Activated T-helper 9 cell treated with anti-CD3 and anti-CD28 coated beads, Interleukin-2, amount 50 U/mL, for 16 hours (primary cell): ENCODE data around the gene HHIP.

Experiments
- DNase-seq: peaks from one replicate; pipeline ENCODE4 v3.0.0-alpha.2; 2020; ENCODE audit warnings: low read depth

The HHIP gene, protein sequence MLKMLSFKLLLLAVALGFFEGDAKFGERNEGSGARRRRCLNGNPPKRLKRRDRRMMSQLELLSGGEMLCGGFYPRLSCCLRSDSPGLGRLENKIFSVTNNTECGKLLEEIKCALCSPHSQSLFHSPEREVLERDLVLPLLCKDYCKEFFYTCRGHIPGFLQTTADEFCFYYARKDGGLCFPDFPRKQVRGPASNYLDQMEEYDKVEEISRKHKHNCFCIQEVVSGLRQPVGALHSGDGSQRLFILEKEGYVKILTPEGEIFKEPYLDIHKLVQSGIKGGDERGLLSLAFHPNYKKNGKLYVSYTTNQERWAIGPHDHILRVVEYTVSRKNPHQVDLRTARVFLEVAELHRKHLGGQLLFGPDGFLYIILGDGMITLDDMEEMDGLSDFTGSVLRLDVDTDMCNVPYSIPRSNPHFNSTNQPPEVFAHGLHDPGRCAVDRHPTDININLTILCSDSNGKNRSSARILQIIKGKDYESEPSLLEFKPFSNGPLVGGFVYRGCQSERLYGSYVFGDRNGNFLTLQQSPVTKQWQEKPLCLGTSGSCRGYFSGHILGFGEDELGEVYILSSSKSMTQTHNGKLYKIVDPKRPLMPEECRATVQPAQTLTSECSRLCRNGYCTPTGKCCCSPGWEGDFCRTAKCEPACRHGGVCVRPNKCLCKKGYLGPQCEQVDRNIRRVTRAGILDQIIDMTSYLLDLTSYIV

GRCh38 chr4:144645631-144646522, at the start of gene HHIP:
TSS of gene HHIP (plus strand) at chr4:144646156. CDS start at chr4:144646676, 520 bp downstream.
- no peak for DNase-seq

DNA sequence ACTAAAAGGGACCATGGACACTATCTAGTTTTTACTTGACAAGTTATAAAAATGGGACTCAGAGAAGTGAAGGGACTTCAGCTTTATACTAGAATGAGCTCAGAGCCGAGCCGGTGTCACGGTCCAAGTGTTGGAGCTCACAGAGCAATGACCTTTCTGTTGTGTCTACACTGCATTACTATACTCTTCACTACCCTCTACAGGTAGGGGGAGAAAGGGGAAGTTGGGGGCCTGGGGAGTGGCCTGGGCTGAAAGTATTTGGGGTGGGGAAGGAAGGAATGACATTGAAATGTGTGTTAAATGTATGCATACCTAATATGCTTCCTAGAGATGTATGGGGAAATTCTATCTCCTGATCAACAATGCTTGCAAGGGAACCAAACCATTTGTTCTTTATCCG, 48.8 kb upstream of the HHIP start:
- DNase-seq: no peak

DNA sequence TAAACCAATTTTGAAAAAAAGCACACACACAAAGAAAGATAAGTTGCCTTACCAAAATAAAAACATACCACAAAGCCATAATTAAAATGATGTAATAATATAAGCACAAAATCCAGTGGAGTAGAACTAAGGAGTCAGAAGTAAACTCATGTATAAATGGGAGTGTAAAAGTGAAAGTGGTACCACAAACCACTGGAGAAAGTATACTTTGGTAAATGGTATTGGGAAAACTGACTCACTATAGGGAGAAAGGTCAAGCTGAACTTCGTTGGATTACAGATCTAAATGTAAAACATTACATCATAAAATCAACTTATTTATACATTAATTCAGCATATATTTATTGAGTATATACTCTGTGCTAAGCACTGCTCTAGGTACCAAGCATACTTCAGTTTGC, 46.3 kb upstream of the HHIP start:
- DNase-seq: no peak

- DNase-seq: no peak
Measured at GRCh38 chr4:144611850-144612249, 34.1 kb upstream of the HHIP start.

DNA sequence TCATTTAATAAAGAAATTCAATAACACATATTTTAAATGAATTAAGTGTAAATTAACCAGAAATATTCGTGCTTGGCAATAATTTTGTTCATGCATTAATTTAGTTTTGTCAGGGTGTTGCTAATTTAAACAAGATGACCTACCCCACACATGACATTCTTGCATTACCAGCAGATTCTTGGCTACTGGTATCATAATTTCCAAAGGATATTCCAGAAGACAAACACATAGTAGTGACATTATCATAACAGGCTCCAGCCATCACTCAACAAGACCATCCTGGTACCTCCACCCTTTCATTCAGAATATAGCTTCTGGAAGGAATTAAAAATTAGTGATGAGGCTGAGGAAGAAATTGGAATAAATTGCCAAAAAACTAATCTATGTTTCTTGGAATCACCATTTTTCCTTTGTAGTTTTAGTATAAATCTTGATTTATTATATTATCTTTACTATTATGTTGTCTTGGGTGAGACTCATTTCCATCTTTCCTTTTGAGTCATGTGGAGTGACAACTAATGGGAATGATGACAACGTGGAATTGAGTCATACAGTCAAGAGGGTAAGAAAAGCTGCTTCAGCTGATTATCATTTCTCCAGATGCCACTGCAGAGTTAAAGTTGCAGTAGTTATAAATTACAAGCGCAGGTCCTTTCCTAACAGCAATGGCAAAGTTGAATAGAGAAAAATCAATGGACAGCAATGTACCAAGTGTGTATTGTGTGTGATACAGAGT, 30.9 kb upstream of the HHIP start:
- DNase-seq: no peak

- no peak for DNase-seq
Measured at GRCh38 chr4:144621681-144622080, 24.3 kb upstream of the HHIP start.

GRCh38 chr4:144627663-144628076, 18.3 kb upstream of the HHIP start:
- no peak for DNase-seq

GRCh38 chr4:144633215-144633614, 12.7 kb upstream of the HHIP start:
- no peak for DNase-seq

DNA sequence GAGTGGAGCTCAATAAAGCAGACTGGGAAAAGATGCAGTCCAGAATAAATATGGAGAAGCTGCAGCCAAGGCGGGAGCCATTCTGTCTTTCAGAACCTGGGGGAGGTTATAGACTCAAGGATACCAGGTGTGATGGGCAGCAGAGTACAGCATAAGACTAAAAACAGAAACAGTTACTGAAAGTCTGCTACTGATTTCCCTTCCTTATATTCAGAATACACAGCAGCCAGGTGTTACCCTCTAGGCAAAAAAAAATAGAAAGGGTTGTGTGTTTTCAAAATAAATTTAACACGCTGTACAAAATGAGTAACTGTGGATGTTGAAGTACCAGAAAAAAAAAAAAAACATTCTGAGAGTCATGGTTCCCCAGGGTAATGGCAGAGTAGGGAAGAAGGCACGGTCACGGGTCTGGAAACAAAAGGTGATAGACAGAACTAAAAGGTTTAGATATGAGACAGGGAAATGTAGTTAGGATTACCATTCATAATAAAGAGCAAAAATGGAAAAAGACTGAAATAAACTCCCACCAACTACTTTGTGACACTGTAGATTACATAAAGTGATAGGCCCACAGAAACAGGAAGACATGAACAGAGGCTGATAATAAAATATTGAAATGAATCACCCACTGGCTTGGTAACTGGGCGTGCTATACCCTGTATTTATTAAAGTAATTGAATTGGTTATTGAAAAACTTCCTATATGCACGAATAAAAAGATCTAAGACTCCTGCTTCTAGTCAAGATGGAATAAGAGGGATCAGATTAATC, 10.8 kb upstream of the HHIP start:
- no peak for DNase-seq

GRCh38 chr4:144644368-144645101, 1.4 kb upstream of the HHIP start:
- DNase-seq: no peak

GRCh38 chr4:144645102-144645630, 790 bp upstream of the HHIP start:
- DNase-seq: no peak

DNA sequence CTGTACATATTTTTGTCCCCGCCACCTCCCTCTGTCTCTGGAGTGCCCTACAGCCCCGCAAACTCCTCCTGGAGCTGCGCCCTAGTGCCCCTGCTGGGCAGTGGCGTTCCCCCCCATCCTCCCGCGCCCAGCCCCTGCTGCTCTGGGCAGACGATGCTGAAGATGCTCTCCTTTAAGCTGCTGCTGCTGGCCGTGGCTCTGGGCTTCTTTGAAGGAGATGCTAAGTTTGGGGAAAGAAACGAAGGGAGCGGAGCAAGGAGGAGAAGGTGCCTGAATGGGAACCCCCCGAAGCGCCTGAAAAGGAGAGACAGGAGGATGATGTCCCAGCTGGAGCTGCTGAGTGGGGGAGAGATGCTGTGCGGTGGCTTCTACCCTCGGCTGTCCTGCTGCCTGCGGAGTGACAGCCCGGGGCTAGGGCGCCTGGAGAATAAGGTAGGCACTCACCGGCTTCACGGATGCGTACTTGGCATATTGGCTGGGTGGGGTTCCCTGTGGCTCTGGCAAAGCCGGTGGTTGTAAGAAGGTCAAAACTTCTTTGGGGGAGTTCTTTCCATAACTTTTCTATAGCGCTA, 653 bp downstream of the HHIP start:
- no peak for DNase-seq

GRCh38 chr4:144647095-144647561, 1.2 kb downstream of the HHIP start:
- DNase-seq: no peak

- DNase-seq: no peak
Measured at GRCh38 chr4:144647590-144647989, 1.6 kb downstream of the HHIP start.

- DNase-seq: no peak
Measured at GRCh38 chr4:144648042-144648441, 2.1 kb downstream of the HHIP start.

- no peak for DNase-seq
Measured at GRCh38 chr4:144649646-144650045, 3.7 kb downstream of the HHIP start.

DNA sequence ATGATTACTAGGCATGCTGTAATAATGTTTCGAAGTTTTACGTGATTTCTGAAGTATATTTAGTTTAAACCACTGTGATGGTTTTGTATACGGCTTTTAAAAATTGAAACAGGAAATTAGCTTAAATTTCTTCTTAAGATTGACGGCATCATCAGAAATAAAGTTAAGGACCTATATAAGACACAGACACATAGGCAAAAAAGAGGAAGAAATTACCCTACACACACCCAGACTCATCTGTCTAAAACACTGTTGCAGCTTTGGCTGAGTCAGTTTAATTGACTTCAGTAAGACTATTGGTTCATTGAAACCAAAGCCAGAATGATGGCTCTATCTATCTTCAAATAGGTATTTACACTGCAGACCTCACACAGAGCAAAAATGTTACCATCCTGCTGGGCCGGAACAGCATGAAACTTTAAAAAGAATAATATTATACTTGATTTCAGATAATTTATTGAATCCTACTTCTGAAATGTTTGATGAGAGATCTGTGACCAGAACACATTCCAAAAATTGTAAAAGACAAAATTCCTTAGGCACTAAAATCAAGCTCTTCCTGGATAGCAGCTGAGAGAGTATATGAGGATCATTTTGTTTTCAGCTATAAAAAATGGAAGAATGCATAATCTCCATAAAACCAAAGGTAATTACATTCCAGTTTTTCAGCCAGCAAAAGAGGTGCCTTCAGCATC, 4.5 kb downstream of the HHIP start:
- no peak for DNase-seq

DNA sequence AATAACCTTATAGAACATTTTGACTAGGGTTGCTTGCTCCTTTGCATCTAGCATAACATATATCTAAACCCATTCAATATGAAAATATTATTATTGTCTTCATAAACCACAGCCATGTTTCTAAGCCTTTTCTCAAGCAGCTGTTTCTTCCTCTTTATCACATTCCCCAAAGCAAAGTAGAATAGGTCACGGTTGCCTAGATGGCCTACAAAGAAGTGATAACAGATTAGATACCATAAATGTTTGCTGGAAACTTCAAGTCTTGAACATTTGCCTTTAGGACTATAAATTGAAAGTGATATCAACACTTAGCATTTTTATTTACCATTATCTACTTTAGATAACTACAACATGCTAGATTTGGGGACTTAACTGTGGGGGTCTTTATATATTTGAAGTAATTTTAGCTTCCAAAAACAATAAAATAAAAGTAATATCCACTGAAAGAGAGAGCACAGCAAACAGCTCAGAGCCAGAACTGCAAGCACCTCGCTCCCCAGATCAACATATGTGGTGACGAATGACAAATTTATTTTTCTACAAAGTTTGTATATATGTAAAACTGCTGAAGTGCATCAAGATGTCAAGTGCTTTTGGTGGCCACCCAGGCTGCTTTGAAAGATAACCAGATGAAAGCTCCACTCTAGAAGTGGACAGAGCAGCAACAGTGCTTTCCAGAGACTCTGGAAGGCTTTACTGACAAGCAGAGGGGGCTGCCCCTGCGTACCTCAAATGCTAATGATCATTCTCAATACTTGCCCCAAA, 8.0 kb downstream of the HHIP start:
- DNase-seq: no peak
